Stimulated activated CD8-positive, alpha-beta memory T cell treated with anti-CD3 and anti-CD28 coated beads, Interleukin-12 subunit alpha, Interleukin-12 subunit beta, amount 100 ng/mL, for 24 hours (primary cell): ENCODE results near the gene CCT2.
"Not testable (repeated sequence)": the region's sequence is repeated elsewhere in the genome, so short reads cannot be mapped to it uniquely, and the experiment has no call there.

Source experiments
- DNase-seq: peaks from one replicate; pipeline ENCODE4 v3.0.0-alpha.2; 2020; ENCODE audit errors: extremely low read depth

CCT2 gene

DNA sequence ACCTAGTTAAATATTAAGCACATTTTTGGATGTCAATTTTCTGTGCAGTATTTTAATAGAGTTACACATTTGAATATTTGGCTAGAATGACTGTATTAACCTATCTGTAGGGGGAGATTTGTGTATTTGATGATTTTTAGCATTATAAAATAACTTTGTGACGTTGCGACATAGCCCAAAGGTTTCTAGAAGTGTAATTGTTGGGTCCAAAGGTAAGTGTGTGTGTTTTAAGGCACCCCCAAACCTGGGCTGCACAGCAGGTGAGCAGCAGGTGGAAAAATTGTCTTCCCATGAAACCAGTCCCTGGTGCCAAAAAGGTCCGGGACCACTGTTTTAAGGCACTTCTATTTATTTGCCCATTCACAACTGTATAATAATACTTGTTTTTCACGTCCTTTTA, 3.3 kb downstream of the CCT2 start:
- no peak for DNase-seq

DNA sequence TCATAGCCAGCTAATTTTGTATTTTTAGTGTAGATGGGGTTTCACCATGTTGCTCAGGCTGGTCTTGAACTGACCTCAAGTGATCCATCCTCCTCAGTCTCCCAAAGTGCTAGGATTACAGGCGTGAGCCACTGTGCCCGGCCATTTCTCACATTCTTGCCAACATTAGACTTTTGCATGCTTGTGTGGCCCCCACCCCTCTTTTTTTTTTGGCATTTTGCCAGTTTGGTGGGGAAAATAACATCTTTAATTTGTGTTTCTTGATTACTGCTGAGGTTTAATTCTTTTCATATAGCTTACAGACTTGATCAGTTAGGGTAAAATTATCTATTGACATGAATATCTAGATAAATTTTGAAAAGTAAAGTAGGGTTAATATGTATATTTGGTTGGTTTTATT, 3.8 kb downstream of the CCT2 start:
- DNase-seq, result no peak

DNA sequence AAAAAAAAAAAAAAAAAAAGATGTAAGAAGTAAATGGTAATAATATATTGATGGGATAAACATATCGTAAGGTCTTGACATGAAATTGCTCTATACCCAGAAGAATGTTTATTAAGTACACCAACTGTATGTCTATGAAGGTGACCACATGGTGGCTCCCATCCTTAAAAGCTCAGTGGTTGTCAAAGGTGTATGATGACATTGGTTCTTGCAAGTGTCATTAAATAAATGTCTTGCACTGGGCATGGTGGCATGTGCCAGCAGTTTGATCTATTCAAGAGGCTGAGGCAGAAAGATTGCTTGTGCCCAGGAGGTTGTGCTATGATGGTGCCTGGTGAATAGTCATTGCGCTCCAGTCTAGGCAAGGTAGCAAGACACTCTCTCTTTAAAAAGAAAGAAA, 10.4 kb downstream of the CCT2 start:
- DNase-seq, result no peak

DNA sequence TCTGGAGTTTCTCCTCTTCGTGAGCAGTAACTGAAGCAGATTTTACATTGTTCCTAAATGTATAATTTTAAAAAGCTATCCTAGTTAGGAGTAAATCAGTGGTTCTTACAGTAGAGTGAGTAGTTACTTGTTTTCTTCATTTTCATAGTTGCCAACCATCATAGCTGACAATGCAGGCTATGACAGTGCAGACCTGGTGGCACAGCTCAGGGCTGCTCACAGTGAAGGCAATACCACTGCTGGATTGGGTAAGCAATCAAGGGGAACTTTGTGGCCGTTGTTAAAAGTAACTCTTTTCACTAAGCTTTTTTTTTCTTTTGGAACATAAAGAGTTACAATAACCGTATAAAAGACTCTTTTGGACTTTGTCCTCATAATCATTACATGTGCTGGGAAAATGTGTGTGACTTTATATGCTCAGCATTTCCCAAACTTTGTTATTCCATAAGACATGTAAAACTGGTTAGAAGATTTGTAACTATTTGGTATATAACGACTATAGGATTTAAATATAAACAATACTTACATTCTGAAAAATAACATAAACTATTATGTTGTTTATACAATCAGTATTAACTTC, 13.0 kb downstream of the CCT2 start:
- DNase-seq, result no peak

DNA sequence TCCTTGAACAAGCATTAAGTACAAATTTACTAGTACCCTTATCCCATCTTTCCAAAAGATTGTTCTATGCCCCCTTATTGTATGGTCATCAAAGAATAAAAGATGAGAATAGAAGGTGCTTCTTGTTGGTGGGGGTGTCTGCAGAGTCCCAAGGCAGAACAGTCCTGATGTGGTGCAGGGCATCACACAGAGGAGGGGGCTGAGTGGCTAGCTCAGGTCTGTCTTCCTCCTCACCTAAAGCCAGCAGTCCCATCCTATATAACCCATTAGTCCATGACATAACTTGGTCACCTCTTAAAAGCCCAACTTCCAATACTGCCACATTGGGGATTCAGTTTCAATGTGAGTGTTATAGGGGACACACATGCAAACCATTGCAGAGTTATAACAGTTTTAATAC, 15.5 kb downstream of the CCT2 start:
- DNase-seq, result no peak

DNA sequence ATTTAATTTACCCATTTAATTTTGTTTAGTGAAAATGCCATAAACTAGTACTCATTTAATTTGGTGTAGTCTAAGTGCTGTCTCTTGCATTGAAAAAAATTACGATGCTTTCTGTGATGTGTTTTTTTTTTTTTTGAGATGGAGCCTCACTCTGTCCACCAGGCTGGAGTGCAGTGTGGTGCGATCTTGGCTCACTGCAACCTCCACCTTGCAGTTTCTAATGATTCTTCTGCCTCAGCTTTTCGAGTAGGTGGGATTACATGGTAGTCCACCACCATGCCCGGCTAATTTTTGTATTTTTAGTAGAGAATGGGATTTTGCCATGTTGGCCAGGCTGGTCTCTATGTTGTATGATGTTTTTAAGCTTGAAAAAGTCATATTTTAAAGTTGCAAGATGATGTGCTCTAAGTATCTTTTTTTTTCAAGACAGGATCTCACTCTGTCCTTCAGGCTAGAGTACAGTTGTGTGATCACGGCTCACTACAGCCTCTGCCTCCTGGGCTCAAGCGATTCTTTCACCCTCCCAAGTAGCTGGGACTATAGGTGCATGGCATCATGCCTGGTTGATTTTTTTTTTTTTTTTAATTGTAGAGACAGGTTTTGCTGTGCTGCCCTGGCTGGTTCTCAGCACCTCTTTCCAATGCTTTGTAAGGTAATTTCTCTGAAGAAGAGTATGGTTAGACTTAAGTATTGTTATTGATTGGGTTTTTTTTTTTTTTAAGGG, 16.9 kb downstream of the CCT2 start:
- DNase-seq, result no peak

GRCh38 chr12:69602954-69603353, 17.7 kb downstream of the CCT2 start:
- no peak for DNase-seq

DNA sequence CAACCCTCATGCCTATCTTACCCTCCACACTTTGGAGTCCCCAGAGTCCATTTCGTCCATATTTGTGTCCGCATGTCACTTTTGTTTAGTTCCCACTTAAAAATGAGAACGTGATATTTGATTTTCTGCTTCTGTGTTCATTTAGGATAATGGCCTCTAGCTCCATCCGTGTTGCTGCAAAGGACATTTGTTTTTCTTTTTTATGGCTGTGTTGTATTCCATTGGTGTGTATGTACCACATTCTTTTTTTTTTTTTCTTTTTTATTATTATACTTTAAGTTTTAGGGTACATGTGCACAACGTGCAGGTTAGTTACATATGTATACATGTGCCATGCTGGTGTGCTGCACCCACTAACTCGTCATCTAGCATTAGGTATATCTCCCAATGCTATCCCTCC, 18.3 kb downstream of the CCT2 start:
- DNase-seq, result not testable (repeated sequence)

GRCh38 chr12:69604275-69604674, 19.0 kb downstream of the CCT2 start:
- DNase-seq, result not testable (repeated sequence)

DNA sequence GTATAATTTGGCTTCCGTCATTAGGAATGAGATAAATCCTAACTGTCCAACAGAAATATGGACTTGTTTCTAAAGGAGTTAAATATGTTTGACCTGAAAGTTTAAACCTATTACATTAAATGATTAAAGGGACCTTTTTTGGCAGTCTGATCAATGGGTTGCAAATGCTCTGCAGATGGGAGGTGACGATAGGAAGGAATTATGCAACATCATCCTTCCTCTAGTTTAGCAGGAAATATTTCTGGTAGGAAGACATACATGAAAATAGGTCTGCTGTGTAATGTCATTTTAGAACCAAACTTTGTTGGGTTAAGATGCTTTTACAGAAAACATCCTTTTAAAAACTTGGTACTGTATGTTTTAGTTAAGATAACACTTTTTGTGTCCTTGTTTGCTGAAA, 22.9 kb downstream of the CCT2 start:
- DNase-seq, result no peak

DNA sequence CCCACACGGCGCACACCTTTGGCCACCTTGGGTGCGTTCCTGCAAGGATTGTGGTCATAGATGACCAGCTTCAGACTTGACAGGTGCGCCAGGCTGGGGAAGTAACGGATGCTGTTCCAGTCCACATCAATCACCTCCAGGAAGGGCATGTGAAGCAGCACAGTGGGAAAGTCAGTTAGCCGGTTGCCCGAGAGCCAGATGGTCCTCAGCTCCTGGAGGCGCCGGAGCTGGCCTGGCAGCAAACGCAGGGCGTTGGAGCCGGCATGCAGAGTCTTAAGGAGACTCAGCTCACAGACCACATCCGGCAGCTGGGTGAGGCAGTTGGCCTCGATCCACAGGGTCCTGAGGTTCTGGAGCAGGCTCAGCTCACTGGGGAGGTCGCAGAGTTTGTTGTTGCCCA, 24.9 kb downstream of the CCT2 start:
- DNase-seq, result no peak

DNA sequence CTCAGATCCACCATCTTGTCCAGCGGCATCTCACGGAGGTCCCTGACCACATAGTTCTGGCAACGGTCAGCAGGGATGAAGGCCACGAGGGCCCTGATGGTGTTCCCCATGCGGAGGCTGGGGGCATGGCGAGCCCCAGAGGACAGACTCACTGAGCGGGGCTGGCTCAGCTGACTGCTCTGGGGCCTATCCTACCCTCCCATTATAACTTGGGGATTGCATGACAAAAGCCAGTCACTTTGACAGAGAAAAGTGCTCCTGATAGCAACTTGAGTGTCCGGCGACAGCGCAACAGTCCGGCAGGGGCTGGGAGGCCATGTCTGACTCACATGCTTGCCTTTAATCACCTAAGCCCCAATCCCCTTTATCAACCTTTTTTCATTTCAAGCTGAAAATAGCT, 25.5 kb downstream of the CCT2 start, which contains the start of gene LRRC10:
LRRC10 (minus strand) TSS at position 179 of the 400 bp plus-strand sequence; CDS start at position 110, 69 bp downstream.
- DNase-seq, result no peak

DNA sequence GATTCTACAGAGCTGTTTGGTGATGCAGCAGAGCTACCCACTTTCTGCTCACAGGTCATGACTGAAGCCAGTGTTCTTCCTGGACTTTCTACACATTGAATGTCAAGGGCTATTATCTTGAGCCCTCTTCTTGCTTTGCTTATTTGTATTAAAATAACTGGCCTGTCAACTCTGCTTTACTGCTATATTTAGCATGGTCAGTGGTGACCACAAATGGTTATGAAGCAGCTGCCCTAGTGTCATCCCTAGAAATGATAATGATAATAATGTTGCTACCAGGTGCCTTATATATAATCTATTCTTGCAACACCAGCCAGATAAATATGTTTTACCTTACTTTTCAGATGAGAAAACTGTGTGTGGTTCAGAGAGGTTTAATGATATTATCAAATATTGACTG, 28.1 kb downstream of the CCT2 start:
- DNase-seq, result no peak

DNA sequence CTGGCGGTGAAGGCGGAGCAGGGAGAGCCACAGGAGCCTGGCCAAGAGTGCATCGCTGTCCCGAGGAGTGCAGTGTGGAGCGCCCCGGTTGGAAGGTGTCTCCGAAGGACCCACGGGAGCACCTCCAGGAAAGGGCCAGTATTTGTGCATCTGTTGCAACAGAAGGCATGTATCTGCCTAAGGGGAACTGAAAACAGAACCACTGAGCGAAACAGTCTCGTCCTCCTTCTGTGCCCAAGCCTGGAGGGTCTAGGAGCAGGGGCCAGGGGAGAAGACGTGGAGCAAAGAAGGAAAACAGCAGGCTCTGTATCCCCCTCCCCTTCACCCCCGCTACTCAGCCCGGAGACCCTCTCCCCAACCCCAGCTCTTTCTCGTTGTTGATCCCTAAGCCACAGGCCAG, 30.8 kb downstream of the CCT2 start:
- DNase-seq, result no peak

- DNase-seq, result no peak
These were observed 33.8 kb downstream of the CCT2 start for GRCh38 chr12:69619050-69619449.

GRCh38 chr12:69620077-69620476, 34.8 kb downstream of the CCT2 start:
- DNase-seq, result no peak

DNA sequence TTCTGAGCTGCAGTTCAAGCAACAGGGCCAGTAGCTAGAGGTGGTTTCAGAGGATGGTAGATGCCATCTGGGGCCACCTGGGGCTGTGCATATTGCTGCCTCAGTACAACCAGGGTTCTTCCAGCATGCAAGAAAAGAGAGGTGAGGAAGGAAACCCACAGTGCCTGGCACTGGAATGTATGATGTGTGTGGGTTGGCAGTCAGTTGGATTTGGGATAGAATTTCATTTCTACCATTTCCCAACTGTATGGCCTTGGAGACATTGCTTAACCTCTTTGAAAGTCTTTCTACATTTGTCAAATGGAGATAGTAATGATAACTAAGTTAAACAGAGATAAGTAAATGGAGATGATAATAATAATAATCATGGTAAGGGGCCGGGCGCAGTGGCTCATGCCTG, 35.7 kb downstream of the CCT2 start:
- DNase-seq, result no peak

GRCh38 chr12:69621551-69621950, 36.3 kb downstream of the CCT2 start:
- DNase-seq, result no peak

- DNase-seq, result no peak
These were observed 38.7 kb downstream of the CCT2 start for GRCh38 chr12:69623970-69624369.

- DNase-seq, result no peak
These were observed 42.2 kb downstream of the CCT2 start for GRCh38 chr12:69627501-69627900.

GRCh38 chr12:69630191-69630590, 44.9 kb downstream of the CCT2 start:
- DNase-seq, result no peak

- no peak for DNase-seq
These were observed 47.8 kb downstream of the CCT2 start for GRCh38 chr12:69633061-69633460.

- DNase-seq, result peak; percentile 7
These were observed 54.2 kb downstream of the CCT2 start for GRCh38 chr12:69639400-69640016.
